HepG2 (cell line): Measurements from ENCODE around the gene OBSL1. TPM values are rescaled to one million over a fixed set of nuclear protein-coding genes. Genes with fewer than 3 reads are reported as not detected.

Experiments used
- IKZF1 ChIP-seq: fragments of 450-650 bp; IDR thresholded peaks from 2 replicates; pipeline ENCODE4 v1.7.1; 2016
- IKZF5 ChIP-seq: IDR thresholded peaks from 2 replicates; pipeline ENCODE4 v1.6.1; 2018; ENCODE audit warnings: missing genetic modification reagents, mild to moderate bottlenecking, missing compliant biosample characterization
- MTF2 ChIP-seq: sonication (generic); formaldehyde crosslinking; IDR thresholded peaks from 2 replicates; pipeline ENCODE4 v1.5.0; 2020; ENCODE audit warnings: missing genetic modification reagents, borderline replicate concordance
- NFE2 ChIP-seq: sonication (generic); formaldehyde crosslinking; IDR thresholded peaks from 2 replicates; pipeline ENCODE4 v1.4.0; 2020; ENCODE audit warnings: missing genetic modification reagents
- NFYC ChIP-seq: IDR thresholded peaks from 2 replicates; pipeline ENCODE4 v1.6.1; 2016; ENCODE audit warnings: missing genetic modification reagents, missing compliant biosample characterization
- PATZ1 ChIP-seq: sonication (generic); formaldehyde crosslinking; IDR thresholded peaks from 2 replicates; pipeline ENCODE4 v1.4.0; 2020; ENCODE audit warnings: missing genetic modification reagents
- SMC3 ChIP-seq: IDR thresholded peaks from 2 replicates; pipeline ENCODE4 v1.6.1; 2011; ENCODE audit warnings: low read length, improper control_type of control experiment
- SNAI1 ChIP-seq: sonication (generic); formaldehyde crosslinking; IDR thresholded peaks from 2 replicates; pipeline ENCODE4 v1.5.0; 2020; ENCODE audit warnings: mild to moderate bottlenecking, missing genetic modification reagents, borderline replicate concordance
- SP1 ChIP-seq, 2 experiments: fragments of 450-650 bp in 1 of 2; sonication (generic) in 1 of 2; formaldehyde crosslinking in 1 of 2; IDR thresholded peaks; 2 replicates each; pipeline versions ENCODE4 v1.4.0 to v1.6.1; 2016 to 2020; ENCODE audit warnings: missing genetic modification reagents in 1 of 2
- ZBTB33 ChIP-seq: sonication (generic); formaldehyde crosslinking; IDR thresholded peaks from 2 replicates; pipeline ENCODE4 v1.4.0; 2020; ENCODE audit warnings: missing genetic modification reagents
- ZBTB43 ChIP-seq: sonication (generic); formaldehyde crosslinking; conservative IDR thresholded peaks from 2 replicates; pipeline ENCODE4 v1.4.0; 2020; ENCODE audit warnings: missing genetic modification reagents
- ZFYVE20 ChIP-seq: sonication (generic); formaldehyde crosslinking; IDR thresholded peaks from 2 replicates; pipeline ENCODE4 v1.8.0; 2023; ENCODE audit warnings: low read depth, mild to moderate bottlenecking, moderate library complexity, missing genetic modification reagents, borderline replicate concordance
- ZNF124 ChIP-seq: sonication (generic); formaldehyde crosslinking; IDR thresholded peaks from 2 replicates; pipeline ENCODE4 v1.4.0; 2020; ENCODE audit warnings: missing genetic modification reagents
- ZNF138 ChIP-seq: sonication (generic); formaldehyde crosslinking; IDR thresholded peaks from 2 replicates; pipeline ENCODE4 v1.5.0; 2020; ENCODE audit warnings: mild to moderate bottlenecking, low read depth, missing genetic modification reagents
- ZNF235 ChIP-seq: sonication (generic); formaldehyde crosslinking; IDR thresholded peaks from 2 replicates; pipeline ENCODE4 v1.8.1; 2023; ENCODE audit warnings: mild to moderate bottlenecking, missing genetic modification reagents, borderline replicate concordance
- ZNF317 ChIP-seq: sonication (generic); formaldehyde crosslinking; IDR thresholded peaks from 2 replicates; pipeline ENCODE4 v1.5.0; 2020; ENCODE audit warnings: mild to moderate bottlenecking, missing genetic modification reagents
- ZNF513 ChIP-seq: sonication (generic); formaldehyde crosslinking; conservative IDR thresholded peaks from 2 replicates; pipeline ENCODE4 v1.5.0; 2020; ENCODE audit warnings: missing genetic modification reagents
- ZNF619 ChIP-seq: sonication (generic); formaldehyde crosslinking; IDR thresholded peaks from 2 replicates; pipeline ENCODE4 v1.4.0; 2020; ENCODE audit warnings: mild to moderate bottlenecking, missing genetic modification reagents
- ZNF790 ChIP-seq: sonication (generic); formaldehyde crosslinking; IDR thresholded peaks from 2 replicates; pipeline ENCODE4 v1.8.0; 2022; ENCODE audit warnings: missing genetic modification reagents, mild to moderate bottlenecking, borderline replicate concordance
- ZNF850 ChIP-seq: sonication (generic); formaldehyde crosslinking; conservative IDR thresholded peaks from 2 replicates; pipeline ENCODE4 v1.9.0; 2021; ENCODE audit warnings: mild to moderate bottlenecking, missing genetic modification reagents
- polyA plus RNA-seq, 8 experiments: library from polyadenylated mRNA; depleted of rRNA in 3 of 8; stranded (reverse) in 7 of 8; unstranded in 1 of 8; fragments of >200 nt; fragmentation: Illumina TruSeq in 4 of 8; extraction: Trizol in 4 of 8; gene quantifications; 2 replicates each; pipeline versions ENCODE4 v1.2.1 to v1.2.3, GENCODE V29; 2011 to 2016; ENCODE audit warnings: low read depth in 4 of 8, missing spikeins in 1 of 8, mixed read lengths in 1 of 8; ENCODE audit not compliant: insufficient read depth in 1 of 8
- total RNA-seq, 5 experiments: library from RNA; depleted of rRNA; stranded (reverse); fragments of >200 nt; fragmentation: Illumina TruSeq; extraction: Trizol; gene quantifications; 2 replicates each; pipeline ENCODE4 v1.2.3, GENCODE V29; 2016; ENCODE audit warnings: low read depth in 1 of 5

The OBSL1 gene
- total and polyA plus RNA-seq, 2 of the 13 experiments (the other 11 are each of a cell fraction or from before 2014, with no cell fraction given) = 86.7 to 218 TPM

GRCh38 chr2:219576505-219577388 lies 5.4 kb upstream of the OBSL1 start (continued):
- no peak for TF ChIP-seq ZNF513
- TF ChIP-seq SMC3 = peak; percentile 28; the same call in 1 of the 2 replicates
- TF ChIP-seq ZBTB43 (CRISPR knock-in tag) = peak; percentile 99
- TF ChIP-seq ZNF138 (CRISPR knock-in tag) = no peak
- 0 out of 2 replicates have a peak, but pooled peaks have one; percentile 30 for TF ChIP-seq ZNF850
- no peak for TF ChIP-seq IKZF1
- TF ChIP-seq SP1 (IDR thresholded peaks at IDR 0.05) = no peak
- 0 out of 2 replicates have a peak, but pooled peaks have one; percentile 28 for TF ChIP-seq SP1 (CRISPR knock-in tag; IDR thresholded peaks at IDR 0.05)
- peak; percentile 98 for TF ChIP-seq PATZ1 (CRISPR knock-in tag)
- peak; percentile 80; the same call in 1 of the 2 replicates for TF ChIP-seq ZNF790 (CRISPR knock-in tag)
- TF ChIP-seq IKZF5 (CRISPR knock-in tag) = peak; percentile 99
- TF ChIP-seq NFYC (CRISPR knock-in tag) = no peak
- no peak for TF ChIP-seq MTF2 (CRISPR knock-in tag)
- no peak for TF ChIP-seq ZNF619 (CRISPR knock-in tag)
- TF ChIP-seq ZBTB33 (CRISPR knock-in tag) = peak; percentile 82; the same call in 1 of the 2 replicates
- TF ChIP-seq ZFYVE20 (CRISPR knock-in tag) = no peak
- TF ChIP-seq ZNF317 (CRISPR knock-in tag) = peak; percentile 91
- peak; percentile 91; the same call in 1 of the 2 replicates for TF ChIP-seq ZNF235 (CRISPR knock-in tag)
- peak; percentile 97; the same call in 1 of the 2 replicates for TF ChIP-seq ZNF124 (CRISPR knock-in tag)
- peak; percentile 58 for TF ChIP-seq NFE2 (CRISPR knock-in tag)
- peak; percentile 97 for TF ChIP-seq SNAI1 (CRISPR knock-in tag)
